GM12891 (cell line): ENCODE measurements around the gene GBP1.

Source experiments
- POLR2A ChIP-seq: IDR thresholded peaks from 2 replicates; pipeline ENCODE4 v1.6.1; 2011; ENCODE audit warnings: low read depth, low read length, control low read depth
- POLR2AphosphoS5 ChIP-seq: IDR thresholded peaks from 2 replicates; pipeline ENCODE4 v1.6.1; 2011; ENCODE audit warnings: low read depth, low read length, control low read depth
- POU2F2 ChIP-seq: IDR thresholded peaks from 2 replicates; pipeline ENCODE4 v1.6.1; 2011; ENCODE audit warnings: low read depth, mild to moderate bottlenecking, control low read depth, low read length, moderate library complexity
- SPI1 ChIP-seq: IDR thresholded peaks from 2 replicates; pipeline ENCODE4 v1.6.1; 2011; ENCODE audit warnings: low read depth, low read length, control low read depth
- TAF1 ChIP-seq: IDR thresholded peaks from 2 replicates; pipeline ENCODE4 v1.6.1; 2011; ENCODE audit warnings: low read depth, low read length, control low read depth

DNA sequence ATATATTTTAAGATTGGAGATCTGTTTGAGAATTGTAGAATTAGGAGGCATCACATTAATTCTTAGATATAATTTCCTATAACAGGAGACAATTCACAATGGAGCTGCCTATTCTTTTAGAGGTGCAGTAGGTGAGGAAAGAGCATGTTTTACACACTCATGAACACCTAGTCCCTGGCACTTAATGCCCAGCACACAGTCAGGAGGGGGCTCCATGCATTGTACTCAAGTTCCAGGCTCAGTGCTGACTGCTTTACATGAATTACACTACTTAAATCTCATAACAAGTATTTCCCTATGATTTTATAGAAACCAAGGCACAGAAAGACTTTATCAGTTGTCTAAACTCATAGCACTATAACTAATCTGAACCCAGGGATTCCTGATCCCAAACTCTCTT, 42.0 kb downstream of the GBP1 start:
- TF ChIP-seq POLR2A (no peak), TAF1 (no peak), POLR2AphosphoS5 (no peak), SPI1 (no peak), POU2F2 (no peak)
